Smooth muscle cell of the brain vasculature (primary cell): ENCODE measurements around the gene RABL6.
A peak's percentile ranks its signal among the peaks of the same experiment; 100 is the strongest.

Experiments
- DNase-seq: peaks from one replicate; pipeline ENCODE4 v3.0.0-alpha.2; 2012; ENCODE audit warnings: low read depth, low spot score

The RABL6 gene

GRCh38 chr9:136846376-136847087, 38.8 kb downstream of the RABL6 start:
- no peak for DNase-seq

GRCh38 chr9:136847088-136847825, 39.5 kb downstream of the RABL6 start:
- no peak for DNase-seq

- DNase-seq, result no peak
Observed at GRCh38 chr9:136847826-136848392, 40.2 kb downstream of the RABL6 start.

- DNase-seq, result no peak
Observed at GRCh38 chr9:136848393-136849037, 40.8 kb downstream of the RABL6 start.

- DNase-seq, result peak; percentile 99
Observed at GRCh38 chr9:136849038-136849959, 41.6 kb downstream of the RABL6 start, which contains the start of gene PHPT1. Gene PHPT1, plus strand, starts transcription at chr9:136849409. Its CDS starts 22 bp downstream, at chr9:136849431.

- DNase-seq, result no peak
Observed at GRCh38 chr9:136849960-136850865, 42.5 kb downstream of the RABL6 start.

GRCh38 chr9:136850866-136851775, 43.4 kb downstream of the RABL6 start:
- no peak for DNase-seq

GRCh38 chr9:136851941-136852663, 44.4 kb downstream of the RABL6 start, which contains the start of gene MAMDC4:
Gene MAMDC4, plus strand, starts transcription at chr9:136852346. Its CDS starts 71 bp downstream, at chr9:136852417.
- no peak for DNase-seq

- no peak for DNase-seq
Observed at GRCh38 chr9:136852664-136853595, 45.2 kb downstream of the RABL6 start.

- DNase-seq, result no peak
Observed at GRCh38 chr9:136853596-136854112, 45.9 kb downstream of the RABL6 start.

- no peak for DNase-seq
Observed at GRCh38 chr9:136854113-136854841, 46.5 kb downstream of the RABL6 start.

- DNase-seq, result no peak
Observed at GRCh38 chr9:136854842-136855460, 47.2 kb downstream of the RABL6 start.

GRCh38 chr9:136855461-136856078, 47.8 kb downstream of the RABL6 start:
- DNase-seq, result no peak

GRCh38 chr9:136856079-136856476, 48.3 kb downstream of the RABL6 start:
- DNase-seq, result no peak

GRCh38 chr9:136856541-136857141, 48.9 kb downstream of the RABL6 start:
- no peak for DNase-seq
